A673 (cell line): Measurements from ENCODE around the gene KMT2C. TPM values are rescaled to one million over a fixed set of nuclear protein-coding genes. Genes with fewer than 3 reads are reported as not detected.

Source experiments
- BruUV-seq: library from RNA; stranded (reverse); fragments of 400-500 nt; replicated peaks from 2 replicates; lab custom pipeline; 2021; lab: Mats Ljungman, UMichigan
- CTCF ChIA-PET: fragments of 300-600 bp; sonication (Branson Sonifier 250); formaldehyde crosslinking; loops from one replicate; lab custom pipeline; 2022; ENCODE audit warnings: antibody characterized with exemption; lab: Charles Lee
- POLR2A ChIA-PET: fragments of 300-600 bp; sonication (Branson Sonifier 250); formaldehyde crosslinking; loops from one replicate; lab custom pipeline; 2022; ENCODE audit warnings: antibody characterized with exemption; ENCODE audit not compliant: low non-redundant PET; lab: Charles Lee
- DNase-seq: peaks from one replicate; pipeline ENCODE4 v3.0.0-alpha.2; 2015; ENCODE audit warnings: low spot score
- H3K27ac ChIP-seq: fragments of 200-600 bp; sonication (generic); 2 replicates; pipeline ENCODE4 v1.5.1; 2016; ENCODE audit warnings: mixed run types, low read depth, mild to moderate bottlenecking, mixed read lengths, antibody characterized with exemption, low read length; ENCODE audit not compliant: poor library complexity, severe bottlenecking
- H3K27me3 ChIP-seq: fragments of 200-600 bp; sonication (generic); replicated peaks from 2 replicates; pipeline ENCODE4 v1.6.1; 2017; ENCODE audit warnings: mixed run types, low read depth, mild to moderate bottlenecking, mixed read lengths, antibody characterized with exemption, low read length; ENCODE audit not compliant: insufficient read depth, poor library complexity
- H3K36me3 ChIP-seq: fragments of 200-600 bp; sonication (generic); 2 replicates; pipeline ENCODE4 v1.6.1; 2016; ENCODE audit warnings: mixed run types, mild to moderate bottlenecking, mixed read lengths, antibody characterized with exemption, low read length; ENCODE audit not compliant: insufficient read depth, poor library complexity, severe bottlenecking
- H3K4me1 ChIP-seq: fragments of 200-600 bp; sonication (generic); 2 replicates; pipeline ENCODE4 v1.6.1; 2017; ENCODE audit warnings: mixed run types, mild to moderate bottlenecking, mixed read lengths, antibody characterized with exemption, low read length; ENCODE audit not compliant: insufficient read depth, poor library complexity, severe bottlenecking
- H3K4me3 ChIP-seq: fragments of 200-600 bp; sonication (generic); 2 replicates; pipeline ENCODE4 v1.5.1; 2016; ENCODE audit warnings: low read depth, mixed run types, mild to moderate bottlenecking, mixed read lengths, low read length; ENCODE audit not compliant: poor library complexity, severe bottlenecking
- H3K9me3 ChIP-seq: fragments of 200-600 bp; sonication (generic); 2 replicates; pipeline ENCODE4 v1.6.1; 2016; ENCODE audit warnings: mixed run types, low read depth, mild to moderate bottlenecking, mixed read lengths, antibody characterized with exemption, low read length; ENCODE audit not compliant: poor library complexity, severe bottlenecking
- CTCF ChIP-seq: fragments of 300-800, 200-600 bp; sonication (generic); conservative IDR thresholded peaks from 2 replicates; pipeline ENCODE4 v1.5.1; 2017; ENCODE audit warnings: low read depth, mild to moderate bottlenecking, antibody characterized with exemption, low read length, moderate library complexity, mixed read lengths
- EZH2 ChIP-seq: fragments of 200-600 bp; sonication (generic); IDR thresholded peaks from 2 replicates; pipeline ENCODE4 v1.6.1; 2017; ENCODE audit warnings: borderline replicate concordance, low read depth, mild to moderate bottlenecking, mixed read lengths, antibody characterized with exemption, low read length; ENCODE audit not compliant: poor library complexity, severe bottlenecking
- intact Hi-C: fragments of 100-400 bp; cut with micrococcal nuclease; formaldehyde crosslinking; loops from one replicate; pipeline ENCODE4 v1.10.0; 2022; ENCODE audit not compliant: unreplicated experiment
- total RNA-seq: library from RNA; stranded (reverse); gene quantifications from 2 replicates; pipeline ENCODE4 v1.2.3, GENCODE V29; 2021

The KMT2C gene
- total RNA-seq, 1 experiment from 2014 or later = 52.9 TPM

DNA sequence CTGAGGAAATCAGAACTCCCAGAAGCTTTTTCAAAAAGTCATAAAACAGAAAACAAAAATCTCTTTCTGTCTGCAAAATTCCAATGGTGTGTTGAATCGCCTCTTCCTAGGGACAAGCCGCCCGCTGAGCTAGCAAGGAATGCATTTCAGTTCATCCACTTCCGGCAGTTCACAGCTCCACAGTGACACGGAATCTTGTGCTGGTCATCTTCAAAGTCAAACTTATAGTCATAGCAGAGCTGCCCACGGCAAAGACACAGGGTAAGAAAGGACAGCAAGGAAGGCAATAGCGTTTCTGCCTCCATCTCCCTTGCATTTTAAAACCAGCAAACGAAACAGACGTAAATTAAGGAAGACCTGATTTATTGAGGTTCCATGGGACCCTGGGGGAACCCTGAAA lies 299.1 kb downstream of the KMT2C start:
- ChIA-PET POLR2A (no interaction called here), CTCF (no interaction called here)
- H3K4me3 ChIP-seq = no peak overlapping the region
- H3K9me3 ChIP-seq = no peaks in the 10 kb centered on the region
- no peaks in the 10 kb centered on the region for H3K4me1 ChIP-seq
- H3K27me3 ChIP-seq = no peaks in the 10 kb centered on the region
- TF ChIP-seq CTCF (no peak), EZH2 (no peak)
- no peak for DNase-seq
- BruUV-seq = no TSS peak
- peaks cover 48% of the 10 kb centered on the region for H3K36me3 ChIP-seq
- intact Hi-C loops = no loop called here
- H3K27ac ChIP-seq = peak overlapping the region; percentile 23

DNA sequence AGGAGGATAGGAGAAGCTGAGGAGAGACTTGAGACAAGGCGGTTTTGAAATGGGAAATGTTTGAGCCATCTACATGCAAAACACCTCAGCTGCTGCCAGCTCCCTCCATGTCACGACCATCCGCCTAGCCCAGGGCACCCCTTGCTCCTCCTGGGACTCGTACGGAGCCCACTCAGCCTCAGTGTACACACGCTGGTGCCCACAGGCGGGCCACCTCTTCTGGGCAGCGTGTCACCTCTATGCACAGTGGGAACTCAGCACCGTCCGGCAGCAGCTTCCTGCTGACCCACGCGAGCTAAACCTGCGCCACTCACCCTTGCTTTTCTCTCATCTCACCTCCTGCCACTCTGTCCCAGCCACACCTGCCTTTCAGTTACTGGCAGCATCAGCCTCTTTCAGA lies 302.0 kb downstream of the KMT2C start:
- intact Hi-C loops = no loop called here
- Histone ChIP-seq H3K27me3 (no peaks in the 10 kb centered on the region), H3K27ac (no peak overlapping the region), H3K9me3 (no peaks in the 10 kb centered on the region), H3K36me3 (peaks cover 44% of the 10 kb centered on the region), H3K4me1 (no peaks in the 10 kb centered on the region), H3K4me3 (no peak overlapping the region)
- ChIA-PET CTCF (no interaction called here), POLR2A (no interaction called here)
- TF ChIP-seq EZH2 = no peak
- TF ChIP-seq CTCF = no peak
- DNase-seq = no peak
- no TSS peak for BruUV-seq

DNA sequence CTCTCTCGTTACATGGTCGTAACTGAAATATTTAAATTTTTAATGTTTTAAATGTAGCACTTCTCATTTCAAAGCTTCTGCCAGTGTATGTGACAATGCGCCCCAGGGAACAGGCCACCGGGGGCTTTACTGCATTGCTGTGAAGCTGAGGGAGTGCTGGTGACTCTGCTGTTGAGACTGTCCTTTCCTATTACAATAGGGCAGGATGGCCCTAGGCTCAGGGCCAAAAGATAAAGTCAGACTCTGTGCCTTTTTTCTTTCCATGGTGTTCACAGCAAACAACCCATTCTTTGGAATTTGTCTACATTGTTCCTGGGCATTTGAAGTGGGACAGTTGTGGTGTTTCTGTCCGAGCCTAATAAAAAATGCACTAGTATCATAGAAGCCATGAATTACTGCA lies 303.0 kb downstream of the KMT2C start:
- no peaks in the 10 kb centered on the region for H3K9me3 ChIP-seq
- H3K4me1 ChIP-seq = no peaks in the 10 kb centered on the region
- POLR2A ChIA-PET = no interaction called here
- CTCF ChIA-PET = no interaction called here
- H3K27me3 ChIP-seq = no peaks in the 10 kb centered on the region
- BruUV-seq = no TSS peak
- H3K36me3 ChIP-seq = peaks cover 34% of the 10 kb centered on the region
- no peak for TF ChIP-seq EZH2
- no peak for TF ChIP-seq CTCF
- H3K4me3 ChIP-seq = no peak overlapping the region
- intact Hi-C loops = no loop called here
- DNase-seq = no peak
- no peak overlapping the region for H3K27ac ChIP-seq
